HL-60/S4 (cell line): Measurements from ENCODE around the gene DPYSL5.

ENCODE experiments used
- in situ Hi-C: fragments of 300-500 bp; cut with MboI; formaldehyde crosslinking; loops from 2 replicates; pipeline ENCODE4 v1.14.3; 2022; ENCODE audit warnings: low sequenced_read_pairs

The DPYSL5 gene

DNA sequence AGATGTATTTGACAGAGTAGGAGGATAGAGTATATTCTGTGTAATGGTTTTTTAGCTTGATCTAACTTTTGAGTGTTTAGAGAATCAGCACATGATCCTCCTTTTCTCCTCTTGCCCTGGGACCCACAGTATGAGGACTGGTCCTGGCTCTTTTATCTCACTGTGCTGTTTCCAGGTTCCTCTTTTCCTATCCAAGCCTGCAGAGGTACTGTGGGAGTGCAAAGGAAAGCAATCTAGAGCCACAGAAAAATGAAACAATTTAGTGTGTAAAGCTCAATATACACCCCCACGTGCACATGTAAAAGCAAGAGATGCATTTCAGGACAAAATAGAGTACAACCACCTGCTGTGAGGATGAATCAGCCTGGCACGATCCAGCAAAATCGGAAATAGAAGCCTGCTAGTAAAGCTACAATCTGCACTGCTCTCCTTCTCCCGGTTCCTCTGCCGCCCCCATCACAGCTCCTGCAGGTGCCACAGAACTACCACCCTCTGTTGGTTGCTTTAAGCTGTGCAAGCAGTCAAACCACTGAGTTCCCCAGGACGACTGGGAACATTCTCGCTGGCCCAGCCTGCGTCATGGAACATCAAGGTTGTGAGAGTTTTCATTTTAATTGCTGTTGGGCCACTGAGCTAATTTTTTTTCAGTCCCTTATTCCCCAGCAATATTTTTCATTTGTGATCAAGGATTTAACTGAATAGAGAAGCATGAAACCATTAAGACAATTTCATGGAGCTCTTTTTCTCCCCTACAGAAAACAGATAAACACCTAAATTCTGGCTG, 74.7 kb downstream of the DPYSL5 start:
- in situ Hi-C loops = loop anchor here (5.0 kb wide), 1 partner anchor 75 kb away; the partner anchor contains the start of gene DPYSL5

DNA sequence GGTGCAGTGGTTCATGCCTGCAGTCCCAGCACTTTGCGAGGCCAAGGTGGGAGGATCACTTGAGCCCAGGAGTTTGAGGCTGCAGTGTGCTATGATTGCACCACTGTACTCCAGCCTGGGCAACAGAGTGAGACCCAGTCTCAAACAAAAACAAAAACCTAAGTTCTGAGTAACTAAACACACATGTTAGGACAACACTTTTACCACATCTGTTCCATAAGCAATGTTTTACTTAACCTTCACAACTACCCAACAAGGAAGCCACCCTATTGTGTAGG, 75.2 kb downstream of the DPYSL5 start:
- in situ Hi-C loops = loop anchor here (5.0 kb wide), 1 partner anchor 76 kb away; the partner anchor contains the start of gene DPYSL5

DNA sequence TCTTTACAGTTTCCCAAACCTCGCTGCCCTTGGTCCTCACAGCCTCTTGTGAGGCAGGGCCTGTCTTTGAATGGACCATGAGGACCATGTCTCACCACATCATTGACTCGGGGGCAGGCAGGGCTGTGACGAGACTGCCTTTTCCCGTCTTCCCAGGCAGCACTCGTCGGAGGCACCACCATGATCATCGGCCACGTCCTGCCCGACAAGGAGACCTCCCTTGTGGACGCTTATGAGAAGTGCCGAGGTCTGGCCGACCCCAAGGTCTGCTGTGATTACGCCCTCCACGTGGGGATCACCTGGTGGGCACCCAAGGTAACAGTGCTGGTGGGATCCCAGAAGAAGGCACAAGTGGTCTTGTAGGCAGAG, 76.8 kb downstream of the DPYSL5 start:
- in situ Hi-C loops = loop anchor here (5.0 kb wide), 1 partner anchor 77 kb away; the partner anchor contains the start of gene DPYSL5

DNA sequence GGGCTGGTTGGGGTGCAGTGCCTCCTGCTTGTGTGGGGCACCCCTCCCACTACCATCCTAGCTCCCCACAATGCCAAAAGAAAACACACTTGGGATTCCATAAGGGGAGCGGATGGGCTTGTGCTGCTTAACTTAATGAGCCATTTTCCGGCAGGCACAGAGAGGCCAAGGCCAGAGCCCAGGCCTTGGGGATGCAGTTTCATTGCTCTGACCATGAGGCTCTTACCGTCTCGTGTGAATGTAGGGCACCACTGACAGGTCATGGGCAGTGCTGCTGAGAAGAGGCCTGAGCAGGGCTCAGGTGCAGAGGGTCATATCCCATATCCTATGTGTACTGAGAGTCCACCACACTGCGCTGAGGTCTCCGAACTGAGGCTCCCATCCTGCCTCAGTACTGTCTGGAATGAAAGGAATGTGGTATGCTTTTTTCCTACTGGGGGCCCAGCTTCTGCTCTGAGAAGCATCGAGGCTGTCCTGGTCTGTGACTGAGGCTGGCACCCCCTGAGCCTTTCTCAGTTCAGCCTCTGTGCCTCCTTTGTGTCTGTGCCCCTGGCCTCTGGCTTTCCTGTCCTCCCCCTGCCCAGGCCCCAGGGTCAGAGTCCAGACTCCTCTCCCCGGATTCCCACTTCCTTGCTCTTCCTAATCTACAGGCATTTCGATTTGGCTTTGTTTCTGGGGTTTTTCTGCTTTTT, 77.3 kb downstream of the DPYSL5 start:
- in situ Hi-C loops = no loop called here

DNA sequence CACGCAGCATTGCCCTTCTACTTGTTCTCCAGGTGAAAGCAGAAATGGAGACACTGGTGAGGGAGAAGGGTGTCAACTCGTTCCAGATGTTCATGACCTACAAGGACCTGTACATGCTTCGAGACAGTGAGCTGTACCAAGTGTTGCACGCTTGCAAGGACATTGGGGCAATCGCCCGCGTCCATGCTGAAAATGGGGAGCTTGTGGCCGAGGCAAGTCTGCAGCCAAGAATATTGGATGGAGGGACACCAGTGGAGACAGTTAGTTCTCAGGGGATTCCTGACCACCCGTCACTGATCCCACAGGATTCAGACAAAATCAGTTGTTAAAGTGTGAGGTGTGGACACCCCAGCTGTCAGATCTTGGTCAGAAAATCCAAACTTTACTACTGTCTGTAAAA, 79.3 kb downstream of the DPYSL5 start:
- in situ Hi-C loops = no loop called here

DNA sequence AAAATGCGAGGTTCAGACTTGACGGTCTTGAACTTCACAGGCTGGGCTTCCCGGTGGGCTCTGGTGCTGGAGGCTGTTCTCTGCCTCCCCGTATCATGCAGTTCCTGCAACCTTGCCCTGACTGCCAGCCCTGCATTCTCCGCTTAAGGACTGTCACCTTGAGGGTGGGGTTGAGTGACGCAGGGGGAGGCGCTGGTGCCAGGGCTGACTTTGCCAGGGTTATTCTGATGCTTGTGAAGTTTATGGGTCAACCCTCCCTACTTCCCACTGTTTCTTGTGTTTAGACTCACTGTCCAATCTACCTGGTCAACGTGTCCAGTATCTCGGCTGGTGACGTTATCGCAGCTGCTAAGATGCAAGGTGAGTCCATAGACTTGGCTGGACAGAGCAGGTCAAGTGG, 85.0 kb downstream of the DPYSL5 start:
- in situ Hi-C loops = no loop called here

DNA sequence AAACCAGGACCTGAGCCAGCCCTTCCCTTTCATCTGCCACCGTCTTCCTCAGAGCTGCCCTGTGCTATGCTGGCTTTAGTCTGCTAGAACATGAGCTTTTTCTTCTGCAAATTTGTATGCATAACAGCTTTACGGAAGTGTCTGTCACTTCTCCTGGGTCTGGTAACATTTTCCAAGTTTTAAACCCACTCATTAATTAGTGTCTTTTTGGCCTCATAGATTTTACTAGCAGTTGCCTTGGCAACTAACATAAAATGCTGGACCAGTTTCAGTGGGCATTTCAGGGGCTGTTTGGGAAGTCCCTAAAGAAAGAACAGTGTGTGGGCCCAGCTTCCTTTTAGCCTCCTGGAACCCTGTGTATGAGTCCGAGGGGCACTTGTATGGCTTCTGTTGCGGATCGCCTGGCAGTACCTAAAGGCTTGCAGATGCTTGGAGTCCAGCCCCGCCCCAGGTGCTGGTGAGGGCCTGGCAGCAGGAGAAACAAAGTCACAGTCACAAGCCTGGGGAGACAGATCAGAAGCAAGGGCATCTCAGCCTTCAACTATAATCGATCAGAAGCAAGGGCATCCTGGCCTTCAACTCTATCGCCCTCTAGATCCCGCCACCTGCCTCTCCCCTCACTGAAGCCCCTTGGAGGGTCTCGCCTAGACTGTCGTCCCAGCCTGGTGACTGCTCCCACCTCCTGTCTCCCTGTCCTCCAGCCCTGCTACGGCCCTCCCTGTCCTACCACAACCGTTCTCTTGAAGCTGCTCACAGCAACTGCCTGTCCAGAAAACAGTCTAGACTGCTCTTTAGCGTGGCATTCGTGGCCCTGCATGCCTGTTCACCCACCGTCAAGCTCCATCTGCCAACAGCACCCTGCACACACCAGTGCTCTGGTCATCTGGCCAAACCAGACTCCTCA, 85.8 kb downstream of the DPYSL5 start:
- in situ Hi-C loops = no loop called here

DNA sequence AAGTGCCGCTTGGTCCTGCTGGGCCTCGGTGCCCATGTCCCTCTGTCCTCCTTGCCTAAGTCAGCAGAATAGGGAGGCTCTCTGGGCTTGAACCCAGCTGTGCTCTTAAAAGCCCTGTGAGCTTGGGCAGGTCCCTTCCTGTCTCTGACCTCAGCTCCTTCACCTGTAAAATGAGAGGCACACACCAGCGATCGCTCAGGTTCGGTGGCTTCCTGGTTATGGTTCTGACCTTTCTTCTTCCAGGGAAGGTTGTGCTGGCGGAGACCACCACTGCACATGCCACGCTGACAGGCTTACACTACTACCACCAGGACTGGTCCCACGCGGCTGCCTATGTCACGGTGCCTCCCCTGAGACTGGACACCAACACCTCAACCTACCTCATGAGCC, 86.4 kb downstream of the DPYSL5 start:
- in situ Hi-C loops = no loop called here

GRCh38 chr2:26934985-26935384, 87.1 kb downstream of the DPYSL5 start:
- in situ Hi-C loops = no loop called here

DNA sequence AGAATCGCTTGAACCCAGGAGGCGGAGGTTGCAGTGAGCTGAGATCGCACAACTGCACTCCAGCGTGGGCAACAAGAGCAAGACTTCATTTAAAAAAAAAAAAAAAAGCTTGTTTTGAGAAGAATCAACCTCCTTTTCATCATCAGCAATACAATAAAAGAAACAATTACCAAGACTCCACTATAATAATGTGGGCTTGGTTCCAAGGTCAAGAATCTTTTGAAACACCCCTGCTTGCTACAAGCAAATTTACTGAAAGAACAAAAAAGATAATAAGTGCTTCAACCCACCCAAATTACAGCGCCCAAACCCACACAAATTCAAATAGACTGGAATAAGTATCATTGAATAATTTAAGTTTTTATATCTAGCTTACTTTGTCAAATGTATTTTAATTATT, 88.9 kb downstream of the DPYSL5 start:
- in situ Hi-C loops = no loop called here

DNA sequence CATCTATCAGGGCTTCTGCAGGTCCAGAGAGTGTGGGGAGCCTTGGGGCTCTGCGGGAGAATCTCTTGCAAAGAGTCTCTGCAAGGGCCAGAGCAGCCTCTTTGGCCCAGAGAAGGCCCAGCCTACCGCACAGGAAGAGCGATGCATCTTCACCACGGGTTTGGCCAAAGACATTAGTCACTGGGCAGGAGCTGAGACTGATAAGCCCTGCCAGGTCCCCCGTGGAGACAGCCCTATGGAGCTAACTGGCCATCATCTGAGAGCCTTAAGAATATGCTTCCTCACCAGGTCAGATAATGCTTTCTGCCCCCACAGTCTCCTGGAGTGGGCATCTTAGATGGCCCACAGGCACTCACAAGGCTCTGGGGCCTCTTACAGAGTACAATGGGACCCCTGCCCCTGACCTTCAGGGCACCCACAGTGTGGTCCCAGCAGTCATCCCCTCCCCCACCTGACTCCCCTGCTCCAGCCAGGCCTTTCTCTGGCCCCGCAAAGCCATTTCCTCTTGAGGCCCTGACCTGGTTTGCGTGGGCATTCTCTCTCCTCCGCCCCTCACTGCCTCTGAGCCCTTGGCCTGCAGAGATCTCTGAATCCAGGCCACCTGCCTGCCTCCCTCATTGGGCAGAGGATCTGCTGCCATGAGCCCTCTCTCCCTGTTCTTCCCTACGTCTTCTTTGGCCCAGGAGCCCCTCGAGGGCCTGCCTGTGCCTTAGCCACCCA, 90.6 kb downstream of the DPYSL5 start:
- in situ Hi-C loops = no loop called here

DNA sequence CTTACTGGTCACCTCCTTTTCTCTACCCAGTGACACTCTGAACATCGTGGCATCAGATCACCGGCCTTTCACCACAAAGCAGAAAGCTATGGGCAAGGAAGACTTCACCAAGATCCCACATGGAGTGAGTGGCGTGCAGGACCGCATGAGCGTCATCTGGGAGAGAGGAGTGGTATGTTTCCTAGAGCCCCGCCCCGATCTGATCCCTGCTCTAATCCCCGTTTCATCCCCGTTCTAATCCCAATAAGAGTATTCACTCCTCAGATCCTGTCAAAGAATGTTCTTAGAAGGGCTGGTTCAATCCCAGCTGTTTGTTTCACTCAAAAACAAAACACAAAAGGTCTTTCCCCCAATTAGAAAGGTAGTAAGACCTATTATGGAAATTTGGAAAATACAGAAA, 92.1 kb downstream of the DPYSL5 start:
- in situ Hi-C loops = no loop called here

DNA sequence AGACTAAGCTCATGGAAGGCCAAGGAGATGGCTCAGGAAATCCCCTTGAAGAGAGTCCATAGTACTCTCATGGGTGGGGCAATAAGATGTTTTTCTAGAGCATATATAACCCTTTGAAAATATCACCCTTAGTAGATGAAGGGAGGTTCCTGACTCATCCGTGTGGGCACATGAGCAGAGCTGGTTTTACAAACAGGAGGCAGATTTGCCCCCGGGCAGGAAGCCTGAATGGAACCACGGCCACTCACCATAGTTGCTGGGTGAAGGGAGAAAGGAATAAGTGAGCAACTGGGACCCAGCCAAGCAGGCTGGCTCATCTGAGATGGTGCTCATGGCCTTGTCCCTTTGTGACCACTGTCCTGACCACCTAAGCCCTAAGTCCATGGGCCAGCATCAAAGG, 93.6 kb downstream of the DPYSL5 start:
- in situ Hi-C loops = no loop called here

DNA sequence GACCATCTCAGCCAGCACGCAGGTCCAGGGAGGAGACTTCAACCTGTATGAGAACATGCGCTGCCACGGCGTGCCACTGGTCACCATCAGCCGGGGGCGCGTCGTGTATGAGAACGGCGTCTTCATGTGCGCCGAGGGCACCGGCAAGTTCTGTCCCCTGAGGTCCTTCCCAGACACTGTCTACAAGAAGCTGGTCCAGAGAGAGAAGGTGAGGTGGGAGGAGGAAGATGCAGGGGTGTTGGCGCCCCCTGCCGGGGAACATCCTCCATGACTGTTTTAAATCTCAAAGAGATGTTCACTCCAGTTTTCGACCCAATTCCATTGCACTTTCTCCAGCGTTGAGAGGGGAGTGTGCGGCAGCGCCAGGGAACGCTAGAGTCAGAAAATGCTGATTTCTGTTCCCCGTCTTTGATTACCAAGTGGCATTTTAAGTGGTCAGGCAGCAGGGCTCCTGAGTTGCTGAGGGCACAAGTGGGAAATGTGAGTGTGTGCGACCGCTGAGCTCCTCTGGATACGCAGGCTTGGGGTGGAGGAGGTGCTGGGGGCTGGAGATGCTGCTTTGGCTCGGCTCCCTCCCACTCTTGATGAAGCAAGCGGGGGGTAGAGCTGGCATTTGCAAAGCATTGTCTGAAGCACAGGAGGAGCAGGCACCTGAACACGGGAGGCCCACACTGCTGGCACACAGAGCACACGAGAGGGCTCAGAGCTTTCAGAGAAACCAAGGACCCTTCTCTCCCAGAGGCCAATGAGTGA, 94.8 kb downstream of the DPYSL5 start:
- in situ Hi-C loops = no loop called here

DNA sequence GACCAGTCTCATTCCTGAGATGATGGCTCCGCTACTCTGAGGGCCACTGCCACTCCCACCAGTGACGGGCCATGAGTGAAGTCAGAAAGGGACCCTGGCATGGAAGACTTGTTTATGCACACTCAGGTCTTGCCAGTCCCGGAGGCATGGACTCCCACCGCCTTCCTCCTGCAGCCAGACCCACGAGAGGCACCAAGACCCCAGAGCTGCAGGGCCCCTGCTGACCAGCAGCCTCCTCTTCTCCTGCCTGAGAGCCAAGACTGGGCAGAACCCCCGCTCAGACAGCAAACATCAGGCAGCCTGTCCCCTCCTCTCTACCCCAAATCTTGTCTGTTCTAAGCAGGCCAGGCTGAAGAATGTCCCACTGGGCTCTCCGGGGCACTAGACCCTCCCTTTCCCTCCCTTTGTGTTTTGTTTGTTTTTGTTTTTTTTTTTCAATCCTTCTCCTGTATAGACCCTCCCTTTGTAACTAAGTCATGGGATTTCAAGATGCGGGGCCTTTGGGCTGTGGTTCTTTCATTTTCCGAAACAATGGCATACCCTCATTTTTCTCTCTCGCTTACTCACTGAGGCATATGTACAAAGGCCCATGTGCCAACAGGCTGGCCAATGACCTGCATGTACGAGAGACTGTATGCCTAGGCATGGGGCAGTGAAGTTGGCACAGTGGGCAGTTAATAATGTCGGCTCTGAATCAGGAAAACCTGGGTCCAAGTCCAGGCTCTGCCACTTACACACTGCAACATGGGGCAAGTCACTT, 98.2 kb downstream of the DPYSL5 start:
- in situ Hi-C loops = no loop called here

DNA sequence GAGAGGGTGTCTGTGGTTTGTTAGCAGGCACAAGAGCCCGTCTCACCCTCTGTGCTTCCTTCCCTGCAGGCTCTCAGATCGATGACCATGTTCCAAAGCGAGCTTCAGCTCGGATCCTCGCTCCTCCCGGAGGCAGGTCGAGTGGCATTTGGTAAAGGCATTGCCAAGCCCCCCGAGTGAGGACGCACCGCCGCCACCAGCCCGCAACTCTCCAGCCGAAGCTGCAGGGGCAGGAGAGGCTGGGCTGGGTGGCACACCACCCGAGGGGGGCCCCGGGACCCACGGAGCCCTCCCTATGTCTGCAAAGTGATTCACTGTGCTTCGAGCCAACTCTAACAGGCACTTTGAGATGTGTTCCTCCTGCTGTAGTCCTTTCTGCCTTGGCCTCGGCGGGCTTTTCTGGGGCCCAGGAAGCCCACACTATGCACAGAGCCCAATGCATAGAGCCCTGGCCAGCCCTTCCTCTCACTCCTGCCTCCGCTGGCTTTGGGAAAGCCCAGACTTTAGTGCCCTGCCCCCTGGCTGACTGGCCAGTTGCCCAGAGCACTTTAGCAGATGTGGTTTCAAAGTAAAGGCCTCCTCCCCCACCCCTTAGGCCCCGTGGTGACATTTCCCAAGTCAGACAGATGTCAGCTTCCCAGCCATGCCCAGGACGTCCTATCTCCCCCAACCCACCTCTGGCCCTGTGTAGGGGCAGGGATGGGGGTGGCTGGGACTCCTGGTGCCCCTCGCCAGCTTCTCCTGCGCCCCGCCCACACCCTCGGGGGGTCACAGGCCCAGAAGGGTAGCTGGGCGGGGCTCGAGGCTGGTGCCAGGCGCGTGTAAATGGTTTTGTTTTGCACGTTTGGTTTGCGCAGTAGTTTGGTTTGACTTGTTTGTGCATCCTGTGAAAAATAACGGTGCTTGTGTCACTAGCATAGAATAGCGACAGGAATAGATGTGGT, 99.2 kb downstream of the DPYSL5 start:
- in situ Hi-C loops = no loop called here

GRCh38 chr2:26948800-26949199, 100.9 kb downstream of the DPYSL5 start:
- in situ Hi-C loops = no loop called here

DNA sequence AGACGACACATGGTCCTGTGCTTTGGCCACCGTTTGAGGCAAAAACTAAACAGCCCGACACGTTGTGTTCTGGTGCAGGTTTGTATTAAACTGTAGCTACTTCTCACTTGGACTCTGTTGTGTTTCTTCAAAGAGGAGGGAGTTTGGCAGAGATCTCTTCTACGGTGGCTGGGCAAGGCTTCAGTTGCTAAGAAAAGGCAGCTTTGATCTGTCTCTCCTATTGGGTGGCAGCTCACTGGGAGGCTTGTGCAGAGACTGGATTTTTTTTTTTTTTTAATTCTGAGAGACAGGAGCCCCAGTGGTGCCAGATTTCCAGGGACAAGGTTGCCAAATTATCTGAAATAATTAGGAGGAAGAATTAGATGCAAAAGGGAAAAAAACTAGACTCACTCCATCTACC, 102.3 kb downstream of the DPYSL5 start:
- in situ Hi-C loops = loop anchor here (10.0 kb wide), 1 partner anchor 335 kb away; the partner anchor contains the start of gene TRIM54
